HG03095 (cell line): ENCODE measurements around the gene E2F8.
"Not testable (repeated sequence)": the region's sequence is repeated elsewhere in the genome, so short reads cannot be mapped to it uniquely, and the experiment has no call there.

Experiments used
- ATAC-seq: cut with Tn5 transposase; IDR thresholded peaks from one replicate; pipeline ENCODE4 v1.9.1; 2021; ENCODE audit warnings: moderate library complexity; ENCODE audit not compliant: unreplicated experiment

Gene E2F8

GRCh38 chr11:19240420-19241259 is at the start of gene E2F8:
E2F8 (minus strand) TSS chr11:19240945; CDS start chr11:19240121, 824 bp downstream.
- ATAC-seq: peak; percentile 85

- ATAC-seq: no peak
Measured at GRCh38 chr11:19290356-19290755, 49.6 kb upstream of the E2F8 start.

GRCh38 chr11:19288256-19288655 is 47.5 kb upstream of the E2F8 start:
- ATAC-seq: no peak

- no peak for ATAC-seq
Measured at GRCh38 chr11:19286411-19286810, 45.7 kb upstream of the E2F8 start.

- ATAC-seq: no peak
Measured at GRCh38 chr11:19284881-19285280, 44.1 kb upstream of the E2F8 start.

- ATAC-seq: no peak
Measured at GRCh38 chr11:19283991-19284390, 43.2 kb upstream of the E2F8 start.

- no peak for ATAC-seq
Measured at GRCh38 chr11:19281555-19281954, 40.8 kb upstream of the E2F8 start.

- no peak for ATAC-seq
Measured at GRCh38 chr11:19281041-19281440, 40.3 kb upstream of the E2F8 start.

GRCh38 chr11:19279451-19279850 is 38.7 kb upstream of the E2F8 start:
- no peak for ATAC-seq

- ATAC-seq: no peak
Measured at GRCh38 chr11:19276859-19277808, 36.4 kb upstream of the E2F8 start.

GRCh38 chr11:19275496-19275895 is 34.8 kb upstream of the E2F8 start:
- ATAC-seq: no peak

- ATAC-seq: not testable (repeated sequence)
Measured at GRCh38 chr11:19273219-19273618, 32.5 kb upstream of the E2F8 start.

GRCh38 chr11:19268909-19269308 is 28.2 kb upstream of the E2F8 start:
- no peak for ATAC-seq

- no peak for ATAC-seq
Measured at GRCh38 chr11:19267567-19267966, 26.8 kb upstream of the E2F8 start.

GRCh38 chr11:19263333-19263732 is 22.6 kb upstream of the E2F8 start:
- ATAC-seq: no peak

GRCh38 chr11:19259487-19260345 is 19.0 kb upstream of the E2F8 start:
- ATAC-seq: no peak

- no peak for ATAC-seq
Measured at GRCh38 chr11:19258641-19259230, 18.0 kb upstream of the E2F8 start.

- not testable (repeated sequence) for ATAC-seq
Measured at GRCh38 chr11:19254441-19254840, 13.7 kb upstream of the E2F8 start.

GRCh38 chr11:19253817-19254216 is 13.1 kb upstream of the E2F8 start:
- no peak for ATAC-seq

GRCh38 chr11:19253153-19253745 is 12.5 kb upstream of the E2F8 start:
- ATAC-seq: no peak
